ENCODE results near the gene GAGE1.
"Not testable (repeated sequence)": the region's sequence is repeated elsewhere in the genome, so short reads cannot be mapped to it uniquely, and the experiment has no call there.

Gene GAGE1, protein sequence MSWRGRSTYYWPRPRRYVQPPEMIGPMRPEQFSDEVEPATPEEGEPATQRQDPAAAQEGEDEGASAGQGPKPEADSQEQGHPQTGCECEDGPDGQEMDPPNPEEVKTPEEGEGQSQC

DNA sequence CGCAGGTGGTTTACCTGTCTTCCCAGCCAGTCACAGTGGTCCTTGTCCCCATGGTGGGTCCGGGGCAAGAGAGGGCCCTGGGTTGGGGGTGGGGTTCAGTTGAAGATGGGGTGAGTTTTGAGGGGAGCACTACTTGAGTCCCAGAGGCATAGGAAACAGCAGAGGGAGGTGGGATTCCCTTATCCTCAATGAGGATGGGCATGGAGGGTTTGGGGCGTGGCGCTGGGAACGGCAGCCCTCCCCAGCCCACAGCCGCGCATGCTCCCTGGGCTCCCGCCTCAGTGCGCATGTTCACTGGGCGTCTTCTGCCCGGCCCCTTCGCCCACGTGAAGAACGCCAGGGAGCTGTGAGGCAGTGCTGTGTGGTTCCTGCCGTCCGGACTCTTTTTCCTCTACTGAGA lies at the start of gene GAGE1:
Gene GAGE1, plus strand, starts transcription at position 301 of the 400 bp plus-strand sequence. CDS start 1,155 bp downstream, outside the sequence.
- TF ChIP-seq REST, ZBTB7A, TCF12 (IDR thresholded peaks at IDR 0.05; ENCODE audit: low read depth): not testable (repeated sequence)

GRCh38 chrX:49550989-49551388 lies 47.8 kb upstream of the GAGE1 start, which contains the start of gene GAGE12E:
GAGE12E (plus strand) TSS chrX:49551289; CDS start chrX:49552444, 1,155 bp downstream.
- not testable (repeated sequence) for TF ChIP-seq CEBPB (IDR thresholded peaks at IDR 0.05); NFIC (IDR thresholded peaks at IDR 0.05); FOXM1 (IDR thresholded peaks at IDR 0.05; ENCODE audit: borderline replicate concordance, low read depth)

GRCh38 chrX:49560542-49560941 lies 38.3 kb upstream of the GAGE1 start, which contains the start of gene GAGE12F:
GAGE12F (plus strand) TSS chrX:49560842; CDS start chrX:49561997, 1,155 bp downstream.
- TF ChIP-seq TCF12, ZBTB7A, TAF1 (IDR thresholded peaks at IDR 0.05; ENCODE audit: low read depth): not testable (repeated sequence)

- TF ChIP-seq CREB1 (IDR thresholded peaks at IDR 0.05; ENCODE audit: low read depth); CEBPB (IDR thresholded peaks at IDR 0.05); TEAD4 (IDR thresholded peaks at IDR 0.05): not testable (repeated sequence)
Measured at GRCh38 chrX:49570100-49570499, 28.7 kb upstream of the GAGE1 start, which contains the start of gene GAGE12G. GAGE12G (plus strand) TSS chrX:49570400; CDS start chrX:49571555, 1,155 bp downstream.

- not testable (repeated sequence) for TF ChIP-seq YY1 (IDR thresholded peaks at IDR 0.05; ENCODE audit: low read depth); TAF1 (IDR thresholded peaks at IDR 0.05; ENCODE audit: low read depth); EP300 (IDR thresholded peaks at IDR 0.05; ENCODE audit: borderline replicate concordance)
Measured at GRCh38 chrX:49579649-49580048, 19.2 kb upstream of the GAGE1 start, which contains the start of gene GAGE12H. GAGE12H (plus strand) TSS chrX:49579949; CDS start chrX:49581104, 1,155 bp downstream.

- TF ChIP-seq EGR1 (IDR thresholded peaks at IDR 0.05); YY1 (IDR thresholded peaks at IDR 0.05; ENCODE audit: low read depth); TCF12 (IDR thresholded peaks at IDR 0.05; ENCODE audit: low read depth): not testable (repeated sequence)
Measured at GRCh38 chrX:49589196-49589595, 9.6 kb upstream of the GAGE1 start, which contains the start of gene GAGE2A. GAGE2A (plus strand) TSS chrX:49589496; CDS start chrX:49590651, 1,155 bp downstream.

GRCh38 chrX:49610718-49611310 lies 12.0 kb downstream of the GAGE1 start:
- TF ChIP-seq MAX (IDR thresholded peaks at IDR 0.05) (no peak), TEAD4 (IDR thresholded peaks at IDR 0.05) (no peak), EGR1 (IDR thresholded peaks at IDR 0.05) (no peak)

- TF ChIP-seq MAX (IDR thresholded peaks at IDR 0.05) = no peak
- no peak for TF ChIP-seq EP300 (IDR thresholded peaks at IDR 0.05; ENCODE audit: borderline replicate concordance)
- no peak for TF ChIP-seq EGR1 (IDR thresholded peaks at IDR 0.05)
- TF ChIP-seq CEBPB (IDR thresholded peaks at IDR 0.05) = no peak
- TF ChIP-seq REST (IDR thresholded peaks at IDR 0.05; ENCODE audit: low read depth) = no peak
- TF ChIP-seq TEAD4 (IDR thresholded peaks at IDR 0.05) = no peak
- no peak for TF ChIP-seq NFIC (IDR thresholded peaks at IDR 0.05)
- no peak for TF ChIP-seq TAF1 (IDR thresholded peaks at IDR 0.05; ENCODE audit: low read depth)
- no peak for TF ChIP-seq CREB1 (IDR thresholded peaks at IDR 0.05; ENCODE audit: low read depth)
Measured at GRCh38 chrX:49618574-49618973, 19.8 kb downstream of the GAGE1 start.
